ENCODE measurements around the gene DECR2. TPM values are rescaled to one million over a fixed set of nuclear protein-coding genes. Genes with fewer than 3 reads are reported as not detected.
"Not testable (repeated sequence)": the region's sequence is repeated elsewhere in the genome, so short reads cannot be mapped to it uniquely, and the experiment has no call there.

The DECR2 gene
- polyA plus RNA-seq, 3 donors: 15.7 to 28.3 (median 21.6) TPM

DNA sequence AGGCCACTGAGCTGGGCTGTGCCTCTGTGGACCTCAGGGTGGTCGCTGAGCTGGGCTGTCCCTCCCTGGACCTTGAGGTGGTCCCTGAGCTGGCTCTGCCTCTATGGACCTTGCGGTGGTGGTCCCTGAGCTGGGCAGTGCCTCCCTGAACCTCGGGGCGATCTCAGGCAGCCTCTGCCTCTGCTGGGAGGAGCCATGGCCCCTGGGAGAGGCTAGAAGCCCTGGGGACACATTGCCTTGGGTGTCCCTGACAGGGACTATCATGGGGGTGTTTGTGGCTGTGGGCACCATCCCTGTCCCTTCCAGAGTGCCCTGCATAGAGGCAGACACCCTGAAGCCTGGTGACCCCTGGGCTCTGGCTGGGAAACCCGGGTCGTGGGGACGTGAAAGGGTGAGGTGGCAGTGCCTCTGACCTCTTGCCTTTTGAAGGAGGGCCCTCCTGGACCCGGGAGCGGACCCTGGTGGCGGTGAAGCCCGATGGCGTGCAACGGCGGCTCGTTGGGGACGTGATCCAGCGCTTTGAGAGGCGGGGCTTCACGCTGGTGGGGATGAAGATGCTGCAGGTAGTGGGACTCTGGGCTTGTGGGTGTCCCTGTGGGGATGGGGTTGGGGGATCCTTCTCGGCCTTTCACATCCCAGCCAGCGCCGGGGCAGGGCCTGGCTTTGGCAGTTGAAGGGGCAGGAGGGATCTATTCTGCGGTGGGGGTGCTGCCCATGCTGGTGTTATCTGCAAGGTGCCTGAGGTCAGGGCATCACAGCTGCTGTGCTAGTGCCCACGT lies 2.9 kb upstream of the DECR2 start:
- no peak for DNase-seq (ENCODE audit: low read depth in 3 of 3, low spot score in 2 of 3)

- no peak for DNase-seq (ENCODE audit: low read depth in 3 of 3, low spot score in 2 of 3)
These were observed 2.2 kb upstream of the DECR2 start for GRCh38 chr16:399340-400019.

DNA sequence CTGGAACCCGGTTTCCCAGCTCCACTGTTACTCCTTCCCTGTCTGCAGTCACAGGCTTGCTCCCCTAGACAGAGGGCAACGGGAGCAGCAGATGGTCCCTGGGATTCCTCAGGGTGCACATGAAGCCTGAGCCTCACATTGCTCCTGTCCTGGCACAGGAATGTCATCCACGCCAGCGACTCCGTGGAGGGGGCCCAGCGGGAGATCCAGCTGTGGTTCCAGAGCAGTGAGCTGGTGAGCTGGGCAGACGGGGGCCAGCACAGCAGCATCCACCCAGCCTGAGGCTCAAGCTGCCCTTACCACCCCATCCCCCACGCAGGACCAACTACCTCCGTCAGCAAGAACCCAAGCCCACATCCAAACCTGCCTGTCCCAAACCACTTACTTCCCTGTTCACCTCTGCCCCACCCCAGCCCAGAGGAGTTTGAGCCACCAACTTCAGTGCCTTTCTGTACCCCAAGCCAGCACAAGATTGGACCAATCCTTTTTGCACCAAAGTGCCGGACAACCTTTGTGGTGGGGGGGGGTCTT lies 1.6 kb upstream of the DECR2 start:
- DNase-seq (ENCODE audit: low read depth in 3 of 3, low spot score in 2 of 3): no peak

DNA sequence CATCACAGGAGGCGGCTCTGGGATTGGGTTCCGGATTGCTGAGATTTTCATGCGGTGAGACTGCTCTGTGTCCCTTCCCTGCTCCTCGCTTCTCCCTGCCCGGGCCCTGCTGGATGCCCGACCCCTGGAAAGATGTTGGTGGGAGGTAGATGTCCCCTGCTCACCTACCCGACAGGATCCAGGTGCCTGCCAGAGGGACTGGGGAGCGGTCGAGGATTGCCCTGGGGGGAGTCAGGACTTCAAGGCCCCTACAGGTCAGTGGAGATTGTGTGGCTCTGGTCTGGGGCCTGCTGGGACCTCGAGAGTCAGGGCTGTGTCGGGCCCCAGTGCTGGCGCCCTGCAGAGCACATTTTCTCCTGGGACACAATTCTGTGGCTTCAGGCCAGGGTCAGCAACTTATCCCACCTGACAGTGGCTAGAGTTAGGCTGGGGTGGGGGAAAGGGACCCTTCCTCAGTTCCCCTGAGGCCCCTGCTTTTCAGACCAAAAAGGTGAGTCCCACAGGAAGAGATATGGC lies 3.3 kb downstream of the DECR2 start:
- no peak for DNase-seq (ENCODE audit: low read depth in 3 of 3, low spot score in 2 of 3)

DNA sequence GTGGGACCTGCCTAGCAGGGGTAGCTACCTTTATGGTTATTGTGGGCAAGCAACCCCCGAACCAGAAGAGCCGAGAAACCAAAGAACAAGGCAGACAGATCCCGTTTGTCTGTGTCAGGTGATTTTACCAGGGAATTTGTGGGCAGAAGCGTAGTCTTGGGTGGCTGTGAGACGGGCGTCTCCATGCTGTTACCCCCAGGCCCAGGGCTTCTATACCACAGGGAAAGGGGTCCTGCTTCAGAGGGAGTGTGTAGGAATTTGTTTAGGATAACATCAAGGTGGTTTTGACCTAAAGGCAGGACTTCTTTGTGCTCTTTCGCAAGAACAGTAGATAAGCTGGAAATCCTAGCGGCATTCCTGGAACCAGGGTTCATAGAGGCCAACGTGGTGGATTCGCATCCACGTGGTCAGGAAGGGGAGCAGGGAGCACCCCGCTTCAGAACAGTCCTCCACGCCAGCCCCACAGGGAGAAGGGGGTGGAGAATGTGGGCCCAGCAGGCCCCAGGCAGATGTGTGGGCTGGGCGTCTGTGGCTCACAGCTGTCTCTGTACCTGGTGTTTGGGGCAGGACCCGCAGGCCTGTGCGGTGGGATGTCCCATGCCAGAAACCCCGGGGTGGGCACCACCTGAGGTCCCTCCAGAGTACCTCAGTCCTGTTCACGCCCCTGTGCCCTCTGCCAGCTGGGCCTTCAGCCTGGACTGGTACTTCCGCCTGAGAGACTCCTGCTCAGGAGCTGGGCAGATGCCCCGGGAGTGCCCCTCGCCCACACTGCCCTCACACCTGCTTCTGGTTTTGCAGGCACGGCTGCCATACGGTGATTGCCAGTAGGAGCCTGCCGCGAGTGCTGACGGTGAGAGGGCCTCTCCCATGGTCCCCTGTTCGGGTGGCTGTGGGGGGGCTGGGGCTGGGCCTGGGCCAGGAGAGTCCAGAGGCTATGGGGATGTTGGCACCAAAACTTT lies 4.1 kb downstream of the DECR2 start:
- no peak for DNase-seq (ENCODE audit: low read depth in 3 of 3, low spot score in 2 of 3)

DNA sequence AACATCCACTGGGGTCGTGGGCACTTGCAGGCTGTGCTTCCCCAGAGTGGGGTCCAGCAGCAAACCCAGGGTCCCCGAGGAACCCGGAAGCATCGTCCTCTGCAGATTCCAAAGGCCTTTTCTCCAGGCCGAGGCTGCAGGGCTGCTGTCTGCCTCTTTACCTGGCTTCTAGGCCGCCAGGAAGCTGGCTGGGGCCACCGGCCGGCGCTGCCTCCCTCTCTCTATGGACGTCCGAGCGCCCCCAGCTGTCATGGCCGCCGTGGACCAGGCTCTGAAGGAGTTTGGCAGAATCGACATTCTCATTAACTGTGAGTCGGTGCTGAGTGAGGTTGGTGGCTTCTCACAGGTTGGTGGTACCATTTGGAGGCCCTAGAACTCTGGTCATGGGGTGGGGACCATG lies 5.6 kb downstream of the DECR2 start:
- DNase-seq (ENCODE audit: low read depth in 3 of 3, low spot score in 2 of 3): no peak

DNA sequence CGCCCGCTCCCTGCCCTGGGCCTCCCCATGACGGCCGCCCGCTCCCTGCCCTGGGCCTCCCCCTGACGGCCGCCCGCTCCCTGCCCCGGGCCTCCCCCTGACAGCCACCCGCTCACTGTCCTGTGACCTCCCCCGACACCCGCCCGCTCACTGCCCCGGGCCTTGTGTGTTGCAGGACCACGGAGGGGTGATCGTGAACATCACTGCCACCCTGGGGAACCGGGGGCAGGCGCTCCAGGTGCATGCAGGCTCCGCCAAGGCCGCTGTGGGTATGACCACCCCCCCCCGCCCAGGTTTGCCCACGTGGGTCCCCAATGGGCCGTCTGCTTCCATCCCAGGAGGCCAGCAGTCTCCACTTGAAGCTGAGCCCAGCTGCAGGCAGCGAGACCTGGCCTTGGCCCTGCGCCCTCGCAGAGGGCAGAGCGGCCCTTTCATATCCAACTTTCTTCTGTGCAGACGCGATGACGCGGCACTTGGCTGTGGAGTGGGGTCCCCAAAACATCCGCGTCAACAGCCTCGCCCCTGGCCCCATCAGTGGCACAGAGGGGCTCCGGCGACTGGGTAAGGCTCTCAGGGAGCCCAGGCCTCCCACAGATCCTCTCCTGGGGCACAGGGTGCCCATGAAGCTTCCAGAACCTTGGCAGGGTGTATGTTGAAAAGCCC lies 9.0 kb downstream of the DECR2 start:
- DNase-seq (ENCODE audit: low read depth in 3 of 3, low spot score in 2 of 3): no peak

DNA sequence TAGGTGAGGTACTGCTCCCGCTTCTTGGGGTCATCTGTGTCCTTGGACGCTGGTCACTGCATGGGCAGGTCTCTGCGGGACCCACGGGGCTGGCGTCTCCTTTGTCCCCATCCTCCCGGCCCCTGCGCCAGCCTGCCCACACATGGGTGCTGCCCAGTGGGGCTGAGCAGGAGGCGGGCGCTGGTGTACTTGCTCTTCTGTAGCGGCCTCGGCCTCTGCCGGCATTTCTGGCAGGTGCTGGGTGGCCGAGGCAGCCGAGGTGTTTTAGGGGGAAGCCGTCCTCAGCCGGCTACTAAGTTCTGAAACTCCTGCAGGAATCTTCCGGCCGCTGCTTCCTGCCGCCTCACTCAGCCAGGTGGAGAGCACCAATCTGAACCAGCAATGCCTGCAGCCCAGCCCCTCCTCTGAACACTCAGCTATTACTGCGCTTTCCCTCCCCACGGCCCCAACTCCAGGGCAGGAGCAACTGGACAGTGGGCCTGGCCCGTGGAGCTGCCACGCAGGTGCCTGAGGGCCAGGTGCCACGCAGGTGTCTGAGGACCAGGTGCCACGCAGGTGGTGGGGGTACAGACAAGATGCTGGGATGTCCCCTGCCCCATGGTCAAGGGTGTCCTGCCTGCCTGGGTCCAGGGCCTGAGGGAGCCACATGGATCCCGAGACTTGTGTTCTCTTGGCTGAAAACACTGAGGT lies 10.0 kb downstream of the DECR2 start:
- DNase-seq (ENCODE audit: low read depth in 3 of 3, low spot score in 2 of 3): no peak

- no peak for DNase-seq (ENCODE audit: low read depth in 3 of 3, low spot score in 2 of 3)
These were observed 12.9 kb downstream of the DECR2 start for GRCh38 chr16:414395-415169.

DNA sequence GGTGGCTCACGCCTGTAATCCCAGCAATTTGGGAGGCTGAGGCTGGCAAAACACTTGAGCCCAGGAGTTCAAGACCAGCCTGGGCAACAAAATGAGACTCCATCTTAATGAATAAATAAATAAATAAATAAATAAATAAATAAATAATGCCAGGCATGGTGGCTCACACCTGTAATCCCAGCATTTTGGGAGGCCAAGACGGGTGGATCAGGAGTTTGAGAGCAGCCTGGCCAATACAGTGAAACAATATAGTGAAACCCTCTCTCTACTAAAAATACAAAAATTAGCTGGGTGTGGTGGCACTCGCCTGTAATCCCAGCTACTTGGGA lies 13.4 kb downstream of the DECR2 start:
- DNase-seq (ENCODE audit: low read depth in 3 of 3, low spot score in 2 of 3): not testable (repeated sequence)

DNA sequence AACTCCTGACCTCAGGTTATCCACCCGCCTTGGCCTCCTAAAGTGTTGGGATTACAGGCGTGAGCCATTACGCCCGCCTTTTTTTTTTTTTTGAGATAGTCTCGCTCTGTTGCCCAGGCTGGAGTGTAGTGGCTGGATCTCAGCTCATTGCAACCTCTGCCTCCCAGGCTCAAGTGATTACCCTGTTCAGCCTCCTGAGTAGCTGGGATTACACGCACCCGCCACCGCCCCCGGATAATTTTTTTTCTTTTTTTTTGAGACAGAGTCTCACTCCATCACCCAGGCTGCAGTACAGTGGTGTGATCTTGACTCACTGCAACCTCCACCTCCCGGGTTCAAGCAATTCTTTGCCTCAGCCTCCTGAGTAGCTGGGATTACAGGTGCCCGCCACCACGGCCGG lies 20.5 kb downstream of the DECR2 start:
- DNase-seq (ENCODE audit: low read depth in 3 of 3, low spot score in 2 of 3): not testable (repeated sequence)

DNA sequence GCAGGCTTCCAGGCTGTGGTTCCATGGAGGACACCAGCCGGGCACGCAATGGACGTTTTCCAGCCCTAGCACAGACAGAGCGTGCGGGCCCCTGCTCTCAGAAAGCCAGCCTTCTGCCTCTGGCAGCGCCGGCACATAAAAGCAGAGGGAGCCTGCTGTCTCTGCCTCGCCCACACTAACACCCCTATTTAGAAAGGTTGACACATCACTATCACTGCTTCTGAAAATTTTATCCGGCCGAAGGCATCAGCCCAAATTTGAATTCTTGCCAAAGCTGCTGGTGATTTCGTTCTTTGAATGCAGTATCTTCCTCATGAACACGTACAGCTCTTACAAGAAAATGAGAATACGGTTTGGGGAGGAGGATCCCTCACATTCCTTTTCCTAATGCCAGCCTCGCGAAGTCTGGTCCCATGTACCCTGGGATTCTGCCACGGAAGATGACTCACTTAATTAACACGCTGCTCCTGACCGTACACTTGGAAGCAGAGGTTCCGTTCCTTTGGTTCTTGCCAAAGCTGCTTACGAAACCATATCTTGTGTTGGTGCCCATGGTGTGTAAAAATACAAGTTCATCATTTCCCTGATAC lies 22.4 kb downstream of the DECR2 start:
- no peak for DNase-seq (ENCODE audit: low read depth in 3 of 3, low spot score in 2 of 3)

DNA sequence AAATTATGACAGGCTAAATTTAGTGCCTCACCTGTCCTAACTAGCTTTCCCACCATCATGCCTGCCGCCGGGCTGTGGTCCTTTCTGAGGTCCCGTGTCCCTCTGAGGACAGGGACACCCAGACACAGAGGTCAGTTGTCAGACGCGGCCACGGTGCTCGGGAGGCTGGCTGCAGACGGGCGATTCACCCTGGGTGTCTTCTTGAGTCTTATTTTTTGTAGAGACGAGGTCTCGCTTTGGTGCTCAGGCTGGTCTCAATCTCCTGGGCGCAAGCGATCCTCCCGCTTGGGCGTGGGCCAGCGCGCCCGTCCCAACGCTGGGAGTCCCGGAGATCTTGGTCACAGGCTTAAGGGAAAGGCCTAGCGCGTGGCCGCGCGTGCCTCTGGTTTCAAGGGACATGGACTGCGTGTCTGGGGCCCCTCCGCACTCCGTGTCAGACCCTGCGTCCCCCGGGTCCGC lies 23.0 kb downstream of the DECR2 start:
- no peak for DNase-seq (ENCODE audit: low read depth in 3 of 3, low spot score in 2 of 3)

GRCh38 chr16:425082-425718 lies 23.5 kb downstream of the DECR2 start, which contains the start of gene RAB11FIP3:
Gene RAB11FIP3 (plus strand): TSS chr16:425649. CDS start chr16:426007, 358 bp downstream.
- peak in 2 of 3 donors; percentile 33 to 57 for DNase-seq (ENCODE audit: low read depth in 3 of 3, low spot score in 2 of 3)

DNA sequence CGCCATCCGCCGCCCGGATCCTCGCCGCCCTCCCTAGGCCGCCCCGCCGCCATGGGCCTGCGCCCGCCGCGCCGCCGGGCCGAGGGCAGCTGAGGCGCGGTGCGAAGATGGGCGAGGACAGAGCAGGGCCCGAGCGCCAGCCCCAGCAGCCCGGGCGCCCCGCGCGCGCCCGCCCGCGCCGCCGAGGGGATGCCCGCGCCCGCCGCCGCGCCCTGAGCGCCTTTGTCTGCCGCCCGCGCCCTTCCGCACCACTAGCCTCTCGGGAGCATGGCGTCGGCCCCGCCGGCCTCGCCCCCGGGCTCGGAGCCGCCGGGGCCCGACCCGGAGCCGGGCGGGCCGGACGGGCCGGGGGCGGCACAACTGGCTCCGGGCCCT lies 24.0 kb downstream of the DECR2 start:
- no peak for DNase-seq (ENCODE audit: low read depth in 3 of 3, low spot score in 2 of 3)

DNA sequence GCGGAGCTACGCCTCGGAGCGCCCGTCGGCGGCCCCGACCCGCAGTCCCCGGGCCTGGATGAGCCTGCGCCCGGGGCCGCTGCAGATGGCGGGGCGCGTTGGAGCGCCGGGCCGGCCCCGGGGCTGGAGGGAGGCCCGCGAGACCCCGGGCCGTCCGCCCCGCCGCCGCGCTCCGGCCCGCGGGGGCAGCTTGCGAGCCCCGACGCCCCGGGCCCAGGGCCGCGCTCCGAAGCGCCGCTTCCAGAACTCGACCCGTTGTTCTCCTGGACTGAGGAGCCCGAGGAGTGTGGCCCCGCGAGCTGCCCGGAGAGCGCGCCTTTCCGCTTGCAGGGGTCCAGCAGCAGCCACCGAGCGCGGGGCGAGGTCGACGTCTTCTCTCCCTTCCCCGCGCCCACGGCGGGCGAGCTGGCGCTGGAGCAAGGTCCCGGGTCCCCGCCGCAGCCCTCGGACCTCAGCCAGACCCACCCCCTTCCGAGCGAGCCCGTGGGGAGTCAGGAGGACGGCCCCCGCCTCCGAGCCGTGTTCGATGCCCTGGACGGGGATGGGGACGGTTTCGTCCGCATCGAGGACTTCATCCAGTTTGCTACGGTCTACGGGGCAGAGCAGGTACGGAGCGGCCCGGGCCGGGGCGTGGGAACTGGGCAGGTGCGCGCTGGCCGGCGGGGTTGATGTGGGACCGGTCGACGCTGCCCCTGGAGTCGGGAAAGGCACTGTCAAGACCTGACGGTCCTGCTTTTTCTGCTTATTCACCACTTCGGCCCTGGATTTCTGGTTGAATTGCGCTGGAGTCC lies 24.6 kb downstream of the DECR2 start:
- no peak for DNase-seq (ENCODE audit: low read depth in 3 of 3, low spot score in 2 of 3)

- DNase-seq (ENCODE audit: low read depth in 3 of 3, low spot score in 2 of 3): no peak
These were observed 25.2 kb downstream of the DECR2 start for GRCh38 chr16:426906-427249.

All from right renal cortex interstitium (tissue), 3 donors.